Head of caudate nucleus (tissue), 42 donors: Measurements from ENCODE around the gene ZNF18.
"Not testable (repeated sequence)": the region's sequence is repeated elsewhere in the genome, so short reads cannot be mapped to it uniquely, and the experiment has no call there.

Experiments
- DNase-seq, 42 donors: peaks; one replicate each; pipeline versions ENCODE4 v3.0.0 to v3.0.0-alpha.2; 2020 to 2021; ENCODE audit warnings: mixed read lengths in 7 of 42
- intact Hi-C: fragments of 100-400 bp; cut with DNase I; formaldehyde crosslinking; loops from one replicate; pipeline ENCODE4 v1.15.0; 2022

Gene ZNF18

DNA sequence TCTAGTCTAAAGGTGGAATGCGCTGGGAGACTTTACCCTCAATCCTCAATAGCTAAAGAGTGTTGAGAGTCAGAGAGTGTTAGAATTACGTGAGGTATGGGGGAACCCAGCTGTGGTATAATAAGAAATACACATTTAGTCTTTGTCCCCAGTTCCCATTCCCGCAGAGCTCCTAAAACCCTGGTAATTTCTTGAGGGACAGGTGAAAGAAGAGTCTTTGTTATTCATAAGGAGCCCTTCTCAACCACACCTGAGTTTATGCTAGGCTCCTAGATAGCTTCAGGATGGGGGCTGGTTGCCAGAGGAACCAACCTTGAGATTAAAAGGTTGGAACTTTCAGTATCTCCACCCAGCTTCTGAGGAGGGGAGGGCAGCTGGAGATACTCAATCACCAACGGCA lies 5.8 kb downstream of the ZNF18 start:
- intact Hi-C loops = no loop called here
- DNase-seq = no peak

DNA sequence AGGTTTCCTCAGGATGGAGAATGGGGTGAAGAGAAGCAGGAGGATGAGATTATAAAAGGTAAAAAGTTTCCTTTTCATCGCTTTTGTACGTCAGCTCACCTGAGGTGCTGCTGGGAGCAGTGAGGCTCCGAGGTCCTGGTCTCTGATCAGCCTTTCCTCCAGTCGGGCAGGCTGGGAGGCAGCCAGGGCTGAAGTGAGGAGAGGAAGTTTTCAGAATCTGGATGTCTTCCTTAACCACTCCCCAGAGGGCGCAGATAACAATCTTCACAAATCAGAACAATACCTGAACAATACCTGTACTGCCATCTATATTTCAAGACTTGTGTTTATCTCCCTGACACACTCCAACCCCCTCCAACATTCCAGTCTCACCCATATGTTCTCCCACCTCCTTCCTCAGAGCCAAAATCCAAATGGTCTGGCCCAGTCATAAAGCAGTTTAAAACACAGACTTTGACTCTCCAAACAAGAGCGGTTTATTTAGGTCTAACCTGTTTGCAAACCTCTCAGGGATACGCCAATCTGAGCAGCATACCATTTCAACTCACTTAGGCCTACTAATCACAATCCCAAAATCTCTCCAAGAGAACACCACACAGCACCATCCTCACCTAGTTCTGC lies 6.8 kb downstream of the ZNF18 start:
- no peak for DNase-seq
- intact Hi-C loops = no loop called here

DNA sequence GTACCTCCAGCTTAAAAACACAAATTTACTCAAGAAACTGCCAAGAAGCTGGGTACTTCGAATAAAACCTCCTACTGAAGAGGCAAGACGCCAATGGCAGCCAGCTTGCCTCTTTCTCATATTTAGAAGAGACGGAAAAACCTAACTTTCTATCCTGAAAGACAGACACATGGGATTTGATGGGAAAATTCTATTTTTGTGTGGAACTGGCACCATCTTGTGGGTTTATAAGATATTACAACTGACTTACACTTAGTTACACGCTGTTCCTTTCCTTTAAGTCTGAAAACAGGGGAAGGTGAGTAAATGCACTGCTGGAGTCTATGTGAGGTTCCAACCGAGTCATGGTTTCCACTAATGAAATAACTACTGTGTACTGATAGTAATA lies 10.3 kb downstream of the ZNF18 start:
- intact Hi-C loops = no loop called here
- peak in 4 of 42 donors; percentile 3 to 55 (median 15) for DNase-seq

DNA sequence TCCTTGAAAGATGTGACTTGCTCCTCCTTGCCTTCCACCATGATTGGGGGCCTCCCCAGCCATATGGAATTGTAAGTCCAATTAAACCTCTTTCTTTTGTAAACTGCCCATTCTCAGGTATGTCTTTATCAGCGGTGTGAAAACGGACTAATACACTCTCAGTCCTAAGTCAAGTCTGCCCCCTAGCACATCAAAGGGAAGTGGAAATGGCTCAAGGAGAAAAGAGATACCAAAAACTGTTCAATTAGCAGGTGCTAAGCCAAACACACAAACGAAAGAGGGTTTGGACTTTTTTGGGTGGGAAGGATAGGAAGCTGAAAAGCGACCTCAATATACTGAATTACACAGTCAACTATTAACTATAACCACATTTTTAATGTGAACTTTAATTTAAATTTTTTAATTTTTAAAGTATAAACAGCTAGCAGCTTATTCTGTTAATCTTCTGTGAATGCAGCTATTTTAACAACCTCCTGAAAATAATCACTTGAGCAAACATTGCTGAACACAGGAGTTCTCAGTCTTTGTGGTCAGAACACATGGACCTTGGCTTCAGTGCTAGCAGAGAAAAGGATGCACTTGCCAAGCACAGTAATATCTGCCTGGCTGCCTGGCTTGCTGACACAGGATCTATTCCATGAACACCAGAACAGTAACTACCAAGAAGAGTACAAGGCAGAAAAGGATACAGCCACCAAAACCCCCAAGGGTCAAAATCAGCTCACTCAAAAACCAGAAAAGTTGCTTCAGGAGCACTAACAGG lies 10.9 kb downstream of the ZNF18 start:
- DNase-seq = no peak
- intact Hi-C loops = no loop called here

DNA sequence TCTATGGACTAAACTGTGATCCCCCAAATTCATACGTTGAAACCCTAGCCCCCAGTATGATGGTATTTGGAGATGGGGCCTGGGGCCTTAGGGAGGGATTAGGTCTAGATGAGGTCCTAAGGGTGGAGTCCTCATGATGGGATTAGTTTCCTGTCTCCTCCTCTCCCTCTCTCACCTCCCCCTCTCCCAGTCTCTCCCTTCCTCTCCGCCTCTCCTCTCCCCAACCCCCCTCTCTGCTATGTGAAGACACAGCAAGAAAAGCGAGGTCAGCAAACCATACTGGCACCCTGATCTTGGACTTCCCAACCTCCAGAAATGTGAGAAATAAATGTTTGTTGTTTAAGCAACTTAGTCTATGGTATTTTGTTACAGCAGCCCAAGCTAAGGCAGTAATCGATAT lies 15.4 kb downstream of the ZNF18 start:
- no peak for DNase-seq
- intact Hi-C loops = no loop called here

DNA sequence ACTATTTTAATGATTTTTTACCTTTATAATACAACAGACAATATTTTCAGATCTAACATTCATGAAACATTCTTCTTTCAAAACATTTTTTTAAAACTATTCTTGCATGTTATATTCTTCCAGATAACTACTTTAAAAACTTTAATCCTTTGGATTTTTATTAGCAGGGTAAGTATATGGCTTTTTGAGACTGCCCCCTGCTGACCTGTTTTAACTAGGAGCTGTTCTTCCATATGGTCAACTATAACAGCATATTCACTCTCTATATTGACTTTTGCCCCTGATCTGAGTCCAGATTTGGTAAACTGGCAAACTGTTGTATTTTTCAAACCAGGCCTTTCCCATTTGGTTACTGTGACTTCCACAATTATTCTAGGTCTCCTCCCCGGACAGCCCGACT lies 16.5 kb downstream of the ZNF18 start:
- intact Hi-C loops = no loop called here
- DNase-seq = no peak

DNA sequence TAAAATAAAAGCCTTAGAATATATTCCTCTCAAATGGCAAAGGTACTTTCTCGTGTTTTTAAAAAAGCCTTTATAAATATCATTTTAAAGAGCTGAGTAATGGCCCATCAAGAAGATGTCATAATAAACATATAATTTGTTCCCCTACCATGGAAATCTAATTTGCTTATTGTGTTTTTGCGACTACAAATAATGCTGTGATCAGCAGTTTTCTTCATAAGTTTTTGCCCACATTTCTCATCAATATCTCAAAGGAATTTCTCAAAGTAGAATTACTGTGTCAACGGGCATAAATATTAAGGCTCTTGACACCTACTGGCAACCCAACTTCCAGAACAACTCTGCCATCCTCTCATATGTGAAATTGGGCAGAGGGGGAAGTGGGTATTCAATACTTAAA lies 17.5 kb downstream of the ZNF18 start:
- intact Hi-C loops = no loop called here
- DNase-seq = no peak

DNA sequence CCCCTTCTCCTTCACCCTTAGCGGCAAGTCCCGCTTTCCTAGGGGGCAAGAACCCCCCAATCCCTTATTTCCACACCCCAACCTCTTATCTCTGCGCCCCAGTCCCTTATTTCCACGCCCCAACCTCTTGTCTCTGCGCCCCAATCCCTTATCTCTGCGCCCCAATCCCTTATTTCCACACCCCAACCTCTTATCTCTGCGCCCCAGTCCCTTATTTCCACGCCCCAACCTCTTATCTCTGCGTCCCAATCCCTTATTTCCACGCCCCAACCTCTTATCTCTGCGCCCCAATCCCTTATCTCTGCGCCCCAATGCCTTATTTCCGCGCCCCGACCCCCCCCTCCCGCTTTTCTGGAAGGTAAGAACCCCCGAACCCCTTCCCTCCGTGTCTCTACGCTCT lies 24.5 kb downstream of the ZNF18 start:
- intact Hi-C loops, DNase-seq: not testable (repeated sequence)

DNA sequence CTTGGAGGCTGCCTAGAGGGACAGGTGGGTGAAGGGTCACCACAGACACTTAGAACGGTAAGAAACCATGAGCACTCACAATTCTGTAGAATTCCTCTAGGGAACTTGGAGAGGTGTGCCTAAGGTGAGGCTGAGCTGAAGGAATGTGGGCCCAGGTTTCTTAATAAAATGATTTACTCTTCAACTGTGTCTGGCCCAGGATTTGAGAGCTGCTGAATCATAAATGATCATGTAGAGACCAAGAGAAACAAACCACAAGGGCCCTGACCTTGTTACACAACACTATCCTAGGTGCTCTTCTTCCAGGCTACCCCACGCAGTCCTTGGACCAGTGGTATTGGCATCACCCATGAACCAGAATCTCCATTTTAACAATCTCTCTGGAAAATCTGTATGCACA lies 27.7 kb downstream of the ZNF18 start:
- no peak for DNase-seq
- intact Hi-C loops = no loop called here

DNA sequence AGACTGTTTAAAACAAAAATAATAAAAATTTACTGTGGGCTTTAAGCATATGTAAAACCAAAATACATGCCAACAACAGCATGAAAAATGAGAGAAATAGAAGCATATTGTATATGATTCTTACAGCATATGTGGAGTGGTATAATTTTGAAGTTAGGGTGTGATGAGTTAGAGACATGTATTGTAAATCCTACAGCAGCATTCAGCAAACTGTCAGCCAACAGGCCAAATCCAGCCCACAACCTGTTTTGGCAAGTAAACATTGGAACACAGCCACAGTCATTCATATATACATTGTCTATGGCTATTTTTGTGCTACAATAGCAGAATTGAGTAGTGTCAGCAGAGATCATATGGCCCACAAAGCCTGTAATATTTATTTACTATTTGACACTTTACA lies 42.3 kb downstream of the ZNF18 start:
- intact Hi-C loops = no loop called here
- no peak for DNase-seq

DNA sequence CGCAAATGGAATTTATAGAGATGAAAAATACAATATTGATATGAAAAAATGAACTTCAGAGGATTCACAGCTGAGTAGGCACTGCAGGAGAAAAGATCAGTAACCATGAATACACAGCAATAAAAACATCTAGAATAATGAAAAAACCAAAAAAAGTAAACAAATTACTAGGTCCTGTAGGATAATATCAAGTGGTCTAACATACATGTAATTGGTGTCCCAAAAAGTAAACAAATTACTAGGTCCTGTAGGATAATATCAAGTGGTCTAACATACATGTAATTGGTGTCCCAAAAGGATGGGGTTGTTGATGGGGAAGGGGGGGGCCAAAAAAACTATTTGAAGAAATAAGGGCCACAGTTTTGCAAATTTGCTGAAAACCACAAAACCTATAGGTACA lies 43.4 kb downstream of the ZNF18 start:
- DNase-seq = no peak
- intact Hi-C loops = no loop called here

DNA sequence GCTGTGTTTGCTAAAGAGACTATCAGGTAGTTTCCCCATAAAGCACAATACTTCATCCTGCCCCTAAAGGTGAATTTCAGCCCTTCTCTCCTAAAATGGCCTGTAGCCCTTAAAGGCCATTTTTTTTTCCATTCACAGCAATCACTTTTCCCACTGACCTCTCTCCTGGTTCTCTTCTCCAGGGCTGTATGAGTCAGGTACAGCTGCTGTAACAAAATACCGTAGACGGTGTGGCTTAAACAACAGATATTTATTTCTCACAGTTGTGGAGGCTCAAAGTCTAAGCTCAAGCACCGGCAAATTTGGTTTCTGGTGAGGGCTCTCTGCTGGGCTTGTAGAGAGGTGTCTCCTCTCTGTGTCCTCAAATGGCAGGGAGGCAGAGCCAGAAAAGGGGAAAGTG lies 44.7 kb downstream of the ZNF18 start:
- no peak for DNase-seq
- intact Hi-C loops = no loop called here

DNA sequence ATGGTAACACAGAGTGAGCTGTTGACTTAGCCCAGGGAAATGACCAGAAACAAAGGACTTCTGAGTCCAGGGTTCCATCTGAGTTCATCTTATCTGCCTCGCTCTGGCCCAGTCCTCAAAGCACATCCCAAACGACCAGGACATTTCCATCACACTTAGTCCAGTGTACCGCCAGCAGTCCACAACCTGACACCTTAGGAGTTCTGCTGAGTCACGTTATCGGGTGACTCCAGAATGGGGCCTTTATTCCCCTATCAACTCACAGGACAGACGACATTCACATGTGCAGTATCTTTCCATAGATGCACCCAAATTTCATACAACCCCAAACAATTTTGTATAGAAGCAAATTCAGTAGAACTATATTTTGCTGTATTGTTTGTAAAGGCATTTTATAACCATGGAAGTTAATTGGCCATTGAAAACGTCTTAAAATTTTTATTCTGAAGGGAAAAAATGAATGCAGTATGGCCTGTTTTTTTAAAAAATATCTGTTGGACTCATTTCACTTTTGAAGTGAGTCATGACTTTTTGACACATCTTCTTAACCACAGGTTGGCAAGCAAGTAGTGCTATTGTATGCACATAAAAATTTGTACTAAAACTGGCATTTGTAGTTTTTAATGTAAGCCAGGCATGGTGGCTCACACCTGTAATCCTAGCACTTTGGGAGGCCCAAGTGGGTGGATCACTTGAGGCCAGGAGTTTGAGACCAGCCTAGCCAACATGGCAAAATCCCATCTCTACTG lies 46.3 kb downstream of the ZNF18 start:
- no peak for DNase-seq
- intact Hi-C loops = no loop called here

DNA sequence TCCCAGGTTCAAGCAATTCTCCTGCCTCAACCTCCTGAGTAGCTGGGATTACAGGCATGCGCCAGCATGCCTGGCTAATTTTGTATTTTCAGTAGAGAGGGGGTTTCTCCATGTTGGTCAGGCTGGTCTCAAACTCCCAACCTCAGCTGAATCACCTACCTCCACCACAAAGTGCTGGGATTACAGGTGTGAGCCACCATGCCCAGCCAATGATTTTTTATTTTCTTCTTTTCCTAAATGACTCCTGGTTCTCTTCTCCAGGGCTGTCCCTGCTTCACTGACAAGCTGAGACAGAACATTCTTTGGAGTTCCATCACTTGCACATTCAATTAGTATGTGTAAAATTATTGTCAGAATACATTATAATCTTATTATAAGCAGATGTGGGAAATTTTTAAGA lies 47.7 kb downstream of the ZNF18 start:
- intact Hi-C loops, DNase-seq: not testable (repeated sequence)

DNA sequence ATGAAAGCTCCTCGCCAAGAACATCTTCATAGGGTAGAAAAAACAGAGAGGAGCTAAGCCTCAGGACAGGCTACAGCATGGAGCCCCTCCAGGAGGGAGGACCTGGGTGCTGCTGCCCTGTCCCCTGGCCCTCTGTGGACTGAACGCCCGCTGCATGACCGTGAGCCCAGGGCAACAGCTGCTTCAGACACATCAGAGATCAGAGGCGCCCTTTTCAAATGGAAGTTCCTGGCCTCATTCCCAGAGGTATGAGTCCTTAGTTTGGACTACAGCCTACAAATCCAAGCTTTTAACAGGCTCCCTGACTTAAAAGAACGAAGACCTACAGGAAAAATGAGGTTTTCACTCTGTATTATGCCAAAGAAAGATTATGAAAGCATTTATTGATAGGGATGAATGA lies 48.5 kb downstream of the ZNF18 start:
- DNase-seq = peak in 5 of 42 donors; percentile 3 to 44 (median 7)
- intact Hi-C loops = no loop called here

DNA sequence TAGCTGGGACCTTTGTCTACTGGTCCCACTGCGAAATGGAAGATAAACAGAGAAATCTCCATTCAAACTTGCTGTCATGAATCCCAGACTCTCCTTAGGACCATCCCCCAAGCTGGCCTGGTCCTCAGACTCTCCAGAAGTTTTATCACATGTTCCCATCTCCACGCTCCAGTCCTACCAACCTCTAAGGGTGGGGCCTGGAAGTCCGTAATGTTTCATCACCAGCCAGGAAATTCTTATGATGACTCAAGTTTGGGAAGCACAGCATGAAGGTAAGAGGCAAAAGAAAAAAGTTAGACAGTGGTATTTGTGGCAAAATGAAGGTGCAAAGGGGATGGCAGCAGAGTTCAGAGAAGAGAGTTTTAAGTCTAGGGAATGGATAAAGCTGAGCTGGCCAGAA lies 52.7 kb downstream of the ZNF18 start:
- DNase-seq = no peak
- intact Hi-C loops = no loop called here

DNA sequence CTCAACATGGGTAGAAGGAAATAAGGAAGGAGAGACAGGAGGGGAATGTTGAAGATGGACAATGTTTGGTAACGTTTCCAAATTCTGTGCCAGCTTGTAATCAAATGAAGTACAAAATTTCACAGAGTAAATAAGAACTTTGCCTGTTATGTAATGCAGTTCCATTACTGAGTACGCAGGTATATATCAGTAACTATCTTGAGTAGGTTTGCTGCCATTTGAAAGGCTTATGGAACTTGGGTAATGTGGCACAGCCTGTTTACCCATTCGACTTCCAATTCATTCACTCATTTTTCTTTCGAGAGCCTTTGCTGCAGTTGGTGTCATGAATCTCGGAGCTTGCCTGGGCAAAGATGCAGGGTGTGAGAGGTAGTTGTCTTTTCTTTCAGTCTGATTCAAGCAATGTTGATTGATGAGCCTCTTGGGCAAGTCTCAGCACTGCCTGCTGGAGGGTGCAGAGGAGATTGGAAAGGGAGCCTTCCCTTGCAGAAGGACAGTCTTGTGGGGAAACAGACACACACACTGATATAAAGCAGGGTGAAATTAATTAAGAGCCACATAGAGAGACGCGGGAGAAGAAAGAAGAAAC lies 53.4 kb downstream of the ZNF18 start:
- intact Hi-C loops = no loop called here
- DNase-seq = no peak

DNA sequence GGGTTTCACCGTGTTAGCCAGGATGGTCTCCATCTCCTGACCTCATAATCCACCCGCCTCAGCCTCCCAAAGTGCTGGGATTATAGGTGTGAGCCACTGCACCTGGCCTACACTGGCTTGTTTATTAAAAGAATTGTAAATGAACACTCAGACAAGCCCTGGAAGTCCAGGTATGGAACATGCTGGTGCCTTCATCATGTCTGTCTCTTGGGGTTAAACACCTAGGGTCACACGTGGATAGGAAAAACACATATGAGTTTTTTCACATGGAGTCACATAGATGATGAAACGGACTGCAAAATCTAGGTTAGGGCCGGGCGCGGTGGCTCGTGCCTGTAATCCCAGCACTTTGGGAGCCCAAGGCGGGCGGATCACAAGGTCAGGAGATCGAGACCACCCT lies 54.2 kb downstream of the ZNF18 start:
- intact Hi-C loops, DNase-seq: not testable (repeated sequence)

DNA sequence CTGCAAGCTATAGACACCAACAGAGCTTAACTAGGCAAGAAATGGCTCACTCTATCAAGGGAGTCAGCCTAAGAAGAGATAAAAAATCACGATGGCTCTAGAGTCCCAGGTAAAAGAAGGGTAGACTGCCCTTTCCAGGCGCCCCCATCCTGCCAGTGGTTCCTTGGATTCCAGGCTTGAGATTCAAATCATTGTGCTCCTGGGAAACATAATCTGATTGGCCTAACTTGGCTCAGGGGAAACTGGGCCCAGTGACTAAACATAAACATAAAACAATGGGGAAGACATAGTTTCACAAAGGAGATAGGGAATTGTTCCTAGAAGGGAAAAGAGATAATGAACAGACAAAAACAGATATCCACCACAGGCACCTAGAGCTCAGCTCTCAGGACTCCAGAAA lies 56.4 kb downstream of the ZNF18 start:
- DNase-seq = no peak
- intact Hi-C loops = no loop called here

DNA sequence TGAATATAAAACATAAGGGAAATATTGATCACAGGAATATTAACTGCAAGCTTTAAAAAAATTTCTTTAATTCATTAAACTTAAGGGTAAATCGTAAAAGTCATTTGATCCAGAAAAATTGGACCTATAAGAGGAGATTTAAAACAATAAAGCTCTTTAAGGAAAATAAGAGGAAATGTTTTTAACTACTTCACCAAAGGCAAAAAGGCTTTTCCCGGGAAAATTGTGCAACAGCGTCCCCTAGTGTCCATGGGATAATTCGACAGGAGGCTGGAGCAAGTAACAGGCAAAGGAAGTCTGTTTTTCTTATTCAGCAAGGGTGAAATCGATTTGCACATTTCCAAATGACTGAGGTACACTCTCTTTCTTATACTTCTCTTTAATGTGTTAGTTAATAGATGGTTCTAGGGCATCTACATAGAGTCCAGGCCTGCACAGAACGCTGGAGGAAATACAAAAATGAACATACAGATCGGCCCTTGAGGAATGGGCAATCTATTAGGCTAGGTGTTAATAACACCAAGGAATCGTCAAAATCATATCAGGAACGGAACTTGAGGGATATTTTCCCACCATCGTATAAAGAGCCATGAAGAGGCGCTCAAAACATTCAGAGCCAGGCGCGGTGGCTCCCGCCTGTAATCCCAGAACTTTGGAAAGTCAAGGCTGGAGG lies 61.4 kb downstream of the ZNF18 start:
- peak in 41 of 42 donors; percentile 12 to 87 (median 72) for DNase-seq
- intact Hi-C loops = no loop called here
